Measurements from ENCODE around the gene CYB561.

GRCh38 chr17:63433746-63434591 lies 12.1 kb downstream of the CYB561 start:
- TF ChIP-seq CTCF (conservative IDR thresholded peaks at IDR 0.05; ENCODE audit: low read depth in 2 of 2) (no peak; a peak in 1 of 4 replicates), EZH2 (IDR thresholded peaks at IDR 0.05; ENCODE audit: low read depth, unreplicated experiment) (no peak), EZH2phosphoT487 (IDR thresholded peaks at IDR 0.05; ENCODE audit: unreplicated experiment) (no peak), POLR2AphosphoS5 (IDR thresholded peaks at IDR 0.05; ENCODE audit: low read depth) (no peak), JUNB (IDR thresholded peaks at IDR 0.05; ENCODE audit: unreplicated experiment) (no peak), CREB1 (CRISPR knock-in tag; IDR thresholded peaks at IDR 0.05; ENCODE audit: low read depth) (no peak), NANOG (IDR thresholded peaks at IDR 0.05; ENCODE audit: borderline replicate concordance) (no peak)

Measured in GM23338 (cell line).